ENCODE results near the gene NAT8L.

The NAT8L gene

DNA sequence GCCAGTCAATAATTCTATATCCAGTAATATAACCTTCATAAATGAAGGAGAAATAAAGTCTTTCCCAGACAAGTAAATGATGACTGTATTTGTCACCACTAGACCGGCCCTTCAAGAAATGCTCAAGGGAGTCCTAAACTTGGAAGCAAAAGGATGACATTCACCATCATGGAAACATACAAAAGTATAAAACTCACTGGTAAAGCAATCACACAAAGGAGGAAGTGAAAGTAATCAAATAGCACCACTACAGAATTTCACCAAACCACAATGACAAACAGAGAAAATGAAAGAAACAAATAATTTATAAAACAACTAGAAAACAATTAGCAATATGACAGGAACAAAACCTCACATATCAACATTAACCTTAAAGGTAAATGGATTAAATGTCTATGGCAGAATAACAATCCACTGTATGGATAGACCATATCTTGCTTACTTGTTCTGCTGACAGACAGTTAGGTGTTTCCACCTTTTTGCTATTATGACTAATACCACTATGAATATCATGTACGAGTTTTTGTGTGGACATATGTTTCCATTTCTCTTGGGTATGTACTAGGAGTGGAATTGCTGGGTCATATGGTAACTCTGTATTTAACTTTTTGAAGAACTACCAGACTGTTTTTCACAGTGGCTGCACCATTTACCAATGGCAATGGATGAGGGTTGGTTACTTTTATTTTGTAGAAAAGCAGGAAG is 44.9 kb downstream of the NAT8L start:
- Histone ChIP-seq H3K36me3 (ENCODE audit: control insufficient read depth, insufficient read depth, low read length) (no peaks in the 10 kb centered on the region), H3K4me3 (ENCODE audit: low read depth, low read length) (no peak overlapping the region), H3K4me1 (ENCODE audit: control insufficient read depth, insufficient read depth, low read length) (no peaks in the 10 kb centered on the region), H3K27ac (ENCODE audit: low read depth, low read length) (no peak overlapping the region), H3K9me3 (ENCODE audit: control insufficient read depth, insufficient read depth, low read length) (no peaks in the 10 kb centered on the region), H3K9ac (ENCODE audit: low read depth, low read length) (no peak overlapping the region), H3K27me3 (ENCODE audit: control insufficient read depth, insufficient read depth, low read length) (0 out of 2 replicates have a peak, but pooled peaks cover 3% of the 10 kb centered on the region)

- Histone ChIP-seq H3K9ac (ENCODE audit: low read depth, low read length) (no peak overlapping the region), H3K9me3 (ENCODE audit: control insufficient read depth, insufficient read depth, low read length) (no peaks in the 10 kb centered on the region), H3K27me3 (ENCODE audit: control insufficient read depth, insufficient read depth, low read length) (0 out of 2 replicates have a peak, but pooled peaks cover 3% of the 10 kb centered on the region), H3K27ac (ENCODE audit: low read depth, low read length) (no peak overlapping the region), H3K4me1 (ENCODE audit: control insufficient read depth, insufficient read depth, low read length) (no peaks in the 10 kb centered on the region), H3K36me3 (ENCODE audit: control insufficient read depth, insufficient read depth, low read length) (no peaks in the 10 kb centered on the region), H3K4me3 (ENCODE audit: low read depth, low read length) (no peak overlapping the region)
These were observed 45.6 kb downstream of the NAT8L start for GRCh38 chr4:2104556-2105345.

- Histone ChIP-seq H3K4me3 (ENCODE audit: low read depth, low read length) (no peak overlapping the region), H3K36me3 (ENCODE audit: control insufficient read depth, insufficient read depth, low read length) (no peaks in the 10 kb centered on the region), H3K9me3 (ENCODE audit: control insufficient read depth, insufficient read depth, low read length) (no peaks in the 10 kb centered on the region), H3K4me1 (ENCODE audit: control insufficient read depth, insufficient read depth, low read length) (no peaks in the 10 kb centered on the region), H3K27ac (ENCODE audit: low read depth, low read length) (no peak overlapping the region), H3K9ac (ENCODE audit: low read depth, low read length) (no peak overlapping the region), H3K27me3 (ENCODE audit: control insufficient read depth, insufficient read depth, low read length) (0 out of 2 replicates have a peak, but pooled peaks cover 3% of the 10 kb centered on the region)
These were observed 46.4 kb downstream of the NAT8L start for GRCh38 chr4:2105559-2105958.

DNA sequence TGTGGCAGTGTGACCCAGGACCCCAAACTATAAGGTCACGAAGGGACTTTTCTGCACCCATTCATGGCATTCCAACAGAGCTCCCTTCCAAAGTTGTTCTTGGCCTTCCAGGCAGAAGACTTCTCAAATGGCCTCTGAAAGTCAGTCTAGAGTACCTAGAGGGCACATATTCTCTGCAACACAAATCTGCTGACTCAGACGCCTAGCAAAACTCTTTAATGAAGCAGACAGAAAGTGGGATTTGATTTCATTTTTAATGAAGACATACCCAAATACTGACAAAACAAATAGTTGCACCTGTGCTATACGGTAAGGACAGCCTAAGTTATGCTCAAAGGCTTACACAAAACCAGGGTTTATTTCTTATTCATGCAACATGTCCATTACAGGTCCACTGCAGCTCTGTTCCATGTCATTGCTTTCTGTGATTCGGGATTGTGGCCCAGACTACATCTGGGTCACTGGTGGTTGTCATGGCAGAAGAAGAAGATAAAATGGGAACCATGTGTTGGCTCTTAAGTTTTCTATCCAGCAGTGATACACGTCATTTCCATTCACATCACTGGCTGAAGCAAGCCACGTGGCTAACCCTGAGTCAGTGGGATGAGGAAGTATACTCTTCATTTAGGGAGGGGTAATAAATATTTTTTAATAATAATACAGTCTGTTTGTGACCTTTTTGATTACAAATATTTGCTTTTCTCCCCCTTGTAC is 57.7 kb downstream of the NAT8L start:
- no peak overlapping the region for H3K9ac ChIP-seq (ENCODE audit: low read depth, low read length)
- no peaks in the 10 kb centered on the region for H3K27me3 ChIP-seq (ENCODE audit: control insufficient read depth, insufficient read depth, low read length)
- no peak overlapping the region for H3K4me3 ChIP-seq (ENCODE audit: low read depth, low read length)
- no peaks in the 10 kb centered on the region for H3K9me3 ChIP-seq (ENCODE audit: control insufficient read depth, insufficient read depth, low read length)
- no peaks in the 10 kb centered on the region for H3K4me1 ChIP-seq (ENCODE audit: control insufficient read depth, insufficient read depth, low read length)
- no peaks in the 10 kb centered on the region for H3K36me3 ChIP-seq (ENCODE audit: control insufficient read depth, insufficient read depth, low read length)
- no peak overlapping the region for H3K27ac ChIP-seq (ENCODE audit: low read depth, low read length)
